Prostate gland (tissue), 2 donors: ENCODE results near the gene HS6ST2.

Experiments
- CTCF ChIP-seq, 4 experiments: fragments of 200-600 bp in 2 of 4; fragments of 450-650 bp in 2 of 4; sonication (generic) in 2 of 4; IDR thresholded peaks; 1 replicate in 3 of 4; 2 replicates in 1 of 4; pipeline ENCODE4 v1.5.1; 2016 to 2019; ENCODE audit warnings: antibody characterized with exemption in 4 of 4, mild to moderate bottlenecking in 2 of 4, moderate library complexity in 2 of 4
- POLR2A ChIP-seq: fragments of 450-650 bp; IDR thresholded peaks from one replicate; pipeline ENCODE4 v1.6.1; 2016; ENCODE audit warnings: antibody characterized with exemption, mild to moderate bottlenecking
- POLR2AphosphoS5 ChIP-seq: sonication (generic); formaldehyde crosslinking; IDR thresholded peaks from one replicate; pipeline ENCODE4 v1.6.1; 2017; ENCODE audit warnings: antibody characterized with exemption

GRCh38 chrX:132763528-132763927, 194.9 kb downstream of the HS6ST2 start:
- TF ChIP-seq CTCF (IDR thresholded peaks at IDR 0.05) (no peak), POLR2AphosphoS5 (no peak), POLR2A (no peak)
